Activated T-helper 1 cell treated with anti-CD3 and anti-CD28 coated beads, Interleukin-12 subunit alpha, Interleukin-12 subunit beta, Interleukin-2, Interleukin-4 antibody, amounts not matched to agents 30 ng/mL and 10 ng/mL and 1 ng/mL, durations not matched to agents 14 hours and 24 hours and 36 hours (primary cell): ENCODE results near the gene KCTD15. TPM values are rescaled to one million over a fixed set of nuclear protein-coding genes. Genes with fewer than 3 reads are reported as not detected.
A peak's percentile ranks its signal among the peaks of the same experiment; 100 is the strongest.

Source experiments
- DNase-seq: peaks from one replicate; pipeline ENCODE4 v3.0.0; 2021; ENCODE audit warnings: low spot score
- H3K27ac Mint-ChIP-seq: one replicate; pipeline ENCODE4 v1.8.0; 2021; ENCODE audit warnings: mild to moderate bottlenecking, mixed read lengths
- H3K27me3 Mint-ChIP-seq: one replicate; pipeline ENCODE4 v1.8.0; 2022; ENCODE audit warnings: mild to moderate bottlenecking, moderate library complexity, mixed read lengths; ENCODE audit not compliant: insufficient read depth
- H3K36me3 Mint-ChIP-seq: one replicate; pipeline ENCODE4 v1.8.0; 2021; ENCODE audit warnings: low read depth, mixed read lengths
- H3K4me1 Mint-ChIP-seq: one replicate; pipeline ENCODE4 v1.8.0; 2021; ENCODE audit warnings: low read depth, mixed read lengths
- H3K4me3 Mint-ChIP-seq: one replicate; pipeline ENCODE4 v1.8.0; 2021; ENCODE audit warnings: mild to moderate bottlenecking, moderate library complexity, mixed read lengths
- H3K9me3 Mint-ChIP-seq: one replicate; pipeline ENCODE4 v1.8.0; 2021; ENCODE audit warnings: mixed read lengths
- intact Hi-C: fragments of 100-400 bp; cut with micrococcal nuclease; formaldehyde crosslinking; loops from one replicate; pipeline ENCODE4 v1.15.1; 2024
- total RNA-seq: library from RNA; stranded (reverse); gene quantifications from 2 replicates; pipeline ENCODE4 v1.2.3, GENCODE V29; 2022

KCTD15 gene
- total RNA-seq, 1 donor from 2014 or later: 12.6 TPM

DNA sequence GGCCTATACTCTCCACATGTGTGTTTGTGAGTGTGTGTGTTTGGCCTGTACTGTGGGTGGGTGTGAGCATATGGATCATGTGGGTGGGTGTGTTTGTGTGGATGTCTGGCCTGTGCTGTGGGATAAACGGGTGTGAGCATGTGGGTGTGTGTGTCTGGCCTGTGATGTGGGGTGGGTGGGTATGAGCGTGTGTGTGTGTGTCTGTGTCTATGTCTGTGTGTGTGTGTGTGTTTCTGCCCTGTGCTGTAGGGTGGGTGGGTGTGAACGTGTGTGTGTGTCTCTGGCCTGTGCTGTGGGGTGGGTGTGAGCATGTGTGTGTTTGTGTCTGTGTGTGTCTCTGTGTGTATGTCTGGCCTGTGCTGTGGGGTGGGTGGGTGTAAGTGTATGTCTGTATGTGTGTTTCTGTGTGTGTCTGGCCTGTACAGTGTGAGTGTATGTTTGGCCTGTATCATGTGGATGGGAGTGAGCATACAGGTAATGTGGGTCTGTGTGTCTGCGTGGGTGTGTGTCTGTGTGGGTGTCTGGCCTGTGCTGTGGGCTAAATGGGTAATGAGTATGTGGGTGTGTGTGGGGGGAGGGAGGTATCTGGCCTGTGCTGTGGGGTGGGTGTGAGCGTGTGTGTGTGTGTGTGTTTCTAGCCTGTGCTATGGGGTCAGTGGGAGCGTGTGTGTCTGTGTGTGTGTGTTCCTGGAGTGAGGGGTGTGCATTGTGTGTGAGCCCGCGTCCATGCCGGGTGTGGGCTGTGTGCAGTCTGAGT lies 20.8 kb upstream of the KCTD15 start:
- Mint-ChIP-seq H3K9me3 (no peaks in the 10 kb centered on the region), H3K36me3 (no peaks in the 10 kb centered on the region), H3K4me1 (peaks cover 5% of the 10 kb centered on the region), H3K27me3 (peaks cover 2% of the 10 kb centered on the region), H3K27ac (no peak overlapping the region), H3K4me3 (no peak overlapping the region)
- intact Hi-C loops: loop anchor here (5.0 to 10.0 kb wide), 2 partner anchors 729 to 936 kb away; no protein-coding TSS in a partner anchor
- DNase-seq: no peak

DNA sequence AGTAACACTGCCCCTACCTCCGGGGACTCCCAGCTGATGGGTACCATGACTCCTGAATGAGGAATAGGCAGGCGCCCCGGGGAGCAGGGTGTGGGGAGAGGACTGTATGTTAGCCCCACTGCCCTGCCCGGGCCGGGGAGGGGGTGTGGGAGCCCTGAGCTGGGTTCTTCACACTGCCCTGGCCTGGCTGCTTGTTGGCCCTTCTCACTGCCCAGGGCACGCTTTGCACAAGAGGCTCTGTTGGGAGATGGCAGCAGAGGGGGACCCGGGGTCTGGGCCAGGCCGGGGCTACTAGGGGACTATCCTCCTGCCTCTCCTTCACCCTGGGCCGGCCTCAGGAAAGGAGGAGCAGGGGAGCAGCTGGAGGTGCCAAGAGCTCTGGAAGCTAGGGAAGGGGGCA lies 19.3 kb upstream of the KCTD15 start:
- peaks cover 5% of the 10 kb centered on the region for H3K4me1 Mint-ChIP-seq
- DNase-seq: no peak
- intact Hi-C loops: loop anchor here (5.0 to 10.0 kb wide), 2 partner anchors 727 to 935 kb away; no protein-coding TSS in a partner anchor
- H3K9me3 Mint-ChIP-seq: no peaks in the 10 kb centered on the region
- H3K27ac Mint-ChIP-seq: no peak overlapping the region
- no peaks in the 10 kb centered on the region for H3K36me3 Mint-ChIP-seq
- no peak overlapping the region for H3K4me3 Mint-ChIP-seq
- peaks cover 2% of the 10 kb centered on the region for H3K27me3 Mint-ChIP-seq

DNA sequence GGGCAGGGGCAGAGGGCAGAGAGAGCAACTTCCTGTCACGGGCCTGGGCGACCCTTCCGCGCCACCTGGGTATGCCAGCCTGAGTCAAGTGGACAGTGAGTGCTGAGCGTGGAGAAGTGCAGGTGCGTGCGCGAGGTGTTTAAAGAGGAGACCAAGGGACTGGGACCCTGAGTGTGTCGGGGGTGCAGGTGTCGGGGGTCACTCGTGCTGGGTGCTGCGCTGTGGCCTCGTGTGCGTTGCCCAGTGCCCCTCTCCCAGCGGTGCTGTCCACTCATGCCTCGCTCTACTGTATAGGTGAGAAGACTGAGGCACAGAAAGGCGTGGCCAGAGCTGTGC lies 18.9 kb upstream of the KCTD15 start:
- H3K4me1 Mint-ChIP-seq: peaks cover 5% of the 10 kb centered on the region
- H3K4me3 Mint-ChIP-seq: no peak overlapping the region
- H3K9me3 Mint-ChIP-seq: no peaks in the 10 kb centered on the region
- H3K27ac Mint-ChIP-seq: no peak overlapping the region
- no peak for DNase-seq
- H3K36me3 Mint-ChIP-seq: no peaks in the 10 kb centered on the region
- intact Hi-C loops: loop anchor here (1.0 to 10.0 kb wide), 5 partner anchors 19 to 935 kb away; partner anchors contain the start of gene KCTD15
- H3K27me3 Mint-ChIP-seq: peaks cover 2% of the 10 kb centered on the region

DNA sequence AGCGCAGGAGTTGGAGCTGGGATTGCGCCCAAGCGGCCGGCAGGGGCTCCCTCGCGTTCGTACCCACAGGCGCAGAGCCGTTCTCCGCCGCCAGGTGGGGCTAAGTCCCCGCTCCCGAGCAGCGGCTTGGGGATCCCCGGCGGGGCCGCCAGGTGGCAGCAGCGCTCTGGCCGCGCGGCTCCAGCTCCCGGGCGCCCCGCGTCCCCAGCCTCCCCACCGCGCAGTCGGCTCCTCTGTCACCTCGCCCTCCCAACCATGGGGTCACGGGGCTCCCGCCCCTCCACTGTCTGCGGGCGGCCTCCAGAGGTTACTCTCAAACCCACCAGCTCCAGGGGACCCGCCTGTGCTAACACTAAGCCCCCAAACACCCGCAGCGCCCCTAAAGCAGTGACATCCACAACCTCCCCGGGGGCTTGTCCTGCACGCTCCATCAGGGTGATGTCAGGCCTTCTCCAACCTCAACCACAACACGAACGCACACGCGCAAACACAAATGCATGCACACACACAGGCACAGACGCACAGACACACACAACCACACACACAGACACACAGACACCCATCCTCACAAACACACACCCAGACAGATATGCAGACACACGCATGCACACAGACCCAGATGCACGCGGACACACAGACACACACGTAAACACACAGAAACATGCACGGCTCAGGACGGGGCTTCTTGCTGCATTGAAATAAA lies 18.4 kb upstream of the KCTD15 start:
- peak; percentile 76 for DNase-seq
- H3K36me3 Mint-ChIP-seq: no peaks in the 10 kb centered on the region
- H3K9me3 Mint-ChIP-seq: no peaks in the 10 kb centered on the region
- intact Hi-C loops: loop anchor here (1.0 to 10.0 kb wide), 5 partner anchors 18 to 934 kb away; partner anchors contain the start of gene KCTD15
- no peak overlapping the region for H3K27ac Mint-ChIP-seq
- H3K27me3 Mint-ChIP-seq: peaks cover 2% of the 10 kb centered on the region
- no peak overlapping the region for H3K4me3 Mint-ChIP-seq
- peaks cover 5% of the 10 kb centered on the region for H3K4me1 Mint-ChIP-seq

DNA sequence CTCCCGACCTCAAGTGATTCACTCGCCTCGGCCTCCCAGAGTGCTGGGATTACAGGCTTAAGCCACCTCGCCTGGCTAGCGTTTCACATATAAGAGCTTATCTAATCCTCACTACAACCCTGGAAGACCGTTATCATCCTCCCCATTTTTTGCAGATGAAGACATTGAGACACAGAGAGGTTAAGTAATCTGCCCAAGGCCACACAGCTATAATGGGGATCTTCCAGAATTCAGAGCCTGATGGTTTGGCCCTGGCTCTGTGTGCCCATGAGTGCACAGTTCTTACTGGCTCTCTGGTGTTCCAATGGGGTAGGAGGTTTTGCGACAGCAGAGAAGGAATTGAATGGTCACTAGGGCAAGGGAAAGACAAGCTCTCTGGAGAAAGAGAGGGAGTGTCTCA lies 16.8 kb upstream of the KCTD15 start:
- Mint-ChIP-seq H3K27ac (no peak overlapping the region), H3K9me3 (no peaks in the 10 kb centered on the region), H3K4me1 (peaks cover 5% of the 10 kb centered on the region), H3K4me3 (no peak overlapping the region), H3K36me3 (no peaks in the 10 kb centered on the region), H3K27me3 (peaks cover 4% of the 10 kb centered on the region)
- intact Hi-C loops: loop anchor here (1.0 to 10.0 kb wide), 4 partner anchors 42 to 932 kb away; no protein-coding TSS in a partner anchor
- DNase-seq: no peak

DNA sequence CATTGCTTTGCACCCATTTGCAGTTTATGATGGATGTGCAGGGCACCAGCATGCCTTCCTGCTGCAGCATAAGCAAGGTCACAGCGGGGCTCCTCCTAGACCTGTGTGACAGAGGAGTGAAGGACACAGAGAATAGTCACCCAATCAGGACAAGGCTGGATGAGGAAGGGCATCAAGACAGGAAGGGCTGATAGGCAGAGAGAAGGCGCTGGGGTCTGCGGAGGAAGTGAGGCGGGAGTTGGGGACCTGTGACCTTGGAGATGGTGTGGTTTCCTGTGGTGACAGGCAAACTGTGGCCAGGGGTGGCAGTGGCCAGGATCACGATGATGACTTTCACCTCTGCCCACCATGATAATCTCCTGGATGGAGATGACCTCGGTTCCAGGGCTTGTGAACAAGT lies 16.4 kb upstream of the KCTD15 start:
- H3K4me3 Mint-ChIP-seq: no peak overlapping the region
- DNase-seq: no peak

DNA sequence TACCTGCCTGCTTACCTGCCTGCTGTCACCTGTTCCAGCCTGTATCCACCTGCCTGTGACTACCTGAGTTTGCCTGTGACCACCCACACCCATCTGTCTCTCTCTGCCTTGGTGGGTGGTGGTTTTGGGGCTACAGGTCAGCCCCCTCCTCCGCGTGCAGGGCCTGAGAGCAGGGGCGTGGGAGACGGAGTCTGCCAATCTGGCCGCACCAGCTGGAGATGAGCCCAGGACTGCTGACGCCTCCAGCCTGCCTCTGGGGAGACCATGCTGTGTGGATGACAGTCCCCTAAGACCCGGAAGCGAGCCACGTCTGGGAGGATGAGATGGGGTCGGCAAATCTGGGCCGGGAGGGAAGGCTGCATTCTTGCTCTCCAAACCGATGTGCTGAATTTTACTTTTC lies 15.9 kb upstream of the KCTD15 start:
- peaks cover 5% of the 10 kb centered on the region for H3K4me1 Mint-ChIP-seq
- DNase-seq: no peak
- intact Hi-C loops: loop anchor here (5.0 kb wide), 1 partner anchor 42 kb away; no protein-coding TSS in a partner anchor
- H3K36me3 Mint-ChIP-seq: no peaks in the 10 kb centered on the region
- peaks cover 4% of the 10 kb centered on the region for H3K27me3 Mint-ChIP-seq
- no peak overlapping the region for H3K4me3 Mint-ChIP-seq
- no peak overlapping the region for H3K27ac Mint-ChIP-seq
- H3K9me3 Mint-ChIP-seq: no peaks in the 10 kb centered on the region

More for the DNA sequence above, 16.4 kb upstream of the KCTD15 start:
- Mint-ChIP-seq H3K4me1 (peaks cover 5% of the 10 kb centered on the region), H3K9me3 (no peaks in the 10 kb centered on the region), H3K27me3 (peaks cover 4% of the 10 kb centered on the region), H3K36me3 (no peaks in the 10 kb centered on the region), H3K27ac (no peak overlapping the region)
- intact Hi-C loops: loop anchor here (5.0 kb wide), 1 partner anchor 42 kb away; no protein-coding TSS in a partner anchor

DNA sequence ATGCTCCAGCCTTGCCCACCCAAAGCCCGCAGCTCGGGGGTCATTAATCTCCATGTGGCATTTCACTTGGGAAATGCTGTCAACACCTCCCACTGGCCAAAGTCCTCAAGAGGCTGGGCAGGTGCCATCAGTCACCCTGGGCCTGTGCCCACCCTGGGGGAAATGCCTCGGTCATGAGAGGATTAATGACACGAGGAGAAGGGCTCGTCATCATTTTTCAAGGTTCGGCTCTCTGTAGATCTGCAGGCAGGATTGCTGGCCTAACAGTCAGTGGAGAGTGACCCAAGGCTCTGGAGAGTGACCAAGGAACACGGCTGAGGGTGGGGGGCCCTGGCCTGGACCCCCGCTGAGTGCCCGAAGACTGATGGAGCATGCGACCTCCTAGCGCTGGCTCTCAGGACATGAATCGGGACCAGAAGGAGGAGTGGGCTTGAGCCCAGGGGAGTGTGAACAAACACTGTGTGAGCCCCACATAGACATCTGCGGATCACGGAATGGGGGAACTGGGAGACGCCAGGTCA lies 15.2 kb upstream of the KCTD15 start:
- Mint-ChIP-seq H3K27me3 (peaks cover 6% of the 10 kb centered on the region), H3K4me3 (no peak overlapping the region), H3K27ac (no peak overlapping the region), H3K4me1 (peaks cover 5% of the 10 kb centered on the region), H3K36me3 (no peaks in the 10 kb centered on the region), H3K9me3 (no peaks in the 10 kb centered on the region)
- no peak for DNase-seq
- intact Hi-C loops: loop anchor here (5.0 kb wide), 1 partner anchor 41 kb away; no protein-coding TSS in a partner anchor

DNA sequence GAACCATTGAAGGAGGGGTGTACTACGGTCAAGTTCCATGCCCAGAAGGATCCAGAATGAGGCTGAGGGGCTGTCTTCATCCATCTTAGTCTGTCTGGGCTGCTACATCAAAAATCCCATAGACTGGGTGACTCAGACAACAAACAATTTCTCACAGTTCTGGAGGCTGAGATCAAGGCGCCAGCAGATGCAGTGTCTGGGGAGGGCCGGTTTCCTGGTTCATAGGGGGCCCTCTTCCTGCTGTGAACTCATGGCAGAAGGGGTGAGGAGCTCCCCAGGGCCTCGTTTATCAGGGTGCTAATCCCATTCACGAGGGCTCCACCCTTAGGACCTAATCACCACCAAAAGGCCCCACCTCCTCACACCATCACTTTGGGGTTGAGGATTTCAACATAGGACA lies 14.7 kb upstream of the KCTD15 start:
- no peaks in the 10 kb centered on the region for H3K36me3 Mint-ChIP-seq
- H3K4me1 Mint-ChIP-seq: peaks cover 5% of the 10 kb centered on the region
- intact Hi-C loops: loop anchor here (5.0 kb wide), 1 partner anchor 40 kb away; no protein-coding TSS in a partner anchor
- no peak overlapping the region for H3K4me3 Mint-ChIP-seq
- no peaks in the 10 kb centered on the region for H3K9me3 Mint-ChIP-seq
- no peak overlapping the region for H3K27ac Mint-ChIP-seq
- no peak for DNase-seq
- peaks cover 6% of the 10 kb centered on the region for H3K27me3 Mint-ChIP-seq

DNA sequence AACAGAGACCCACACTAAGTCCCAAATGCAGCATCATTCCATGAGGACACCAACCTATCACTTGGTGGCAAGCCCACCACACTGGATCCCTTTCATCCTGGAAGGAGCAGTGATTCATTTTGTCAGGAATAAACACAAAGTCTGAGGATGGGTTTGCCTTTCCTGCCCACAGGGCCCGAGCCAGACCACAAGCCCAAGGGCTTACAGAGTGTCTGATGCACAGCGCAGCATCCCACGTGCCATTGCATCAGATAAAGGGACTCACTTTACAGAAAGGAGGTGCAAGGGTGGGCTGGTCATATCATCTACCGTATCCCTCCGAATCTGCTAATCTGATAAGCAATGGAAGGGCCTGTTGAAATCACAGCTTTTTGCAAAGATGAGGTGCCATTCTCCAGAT lies 12.2 kb upstream of the KCTD15 start:
- no peaks in the 10 kb centered on the region for H3K36me3 Mint-ChIP-seq
- DNase-seq: no peak
- H3K4me3 Mint-ChIP-seq: no peak overlapping the region
- intact Hi-C loops: loop anchor here (5.0 kb wide), 1 partner anchor 38 kb away; no protein-coding TSS in a partner anchor
- H3K9me3 Mint-ChIP-seq: no peaks in the 10 kb centered on the region
- H3K4me1 Mint-ChIP-seq: no peaks in the 10 kb centered on the region
- H3K27me3 Mint-ChIP-seq: peaks cover 10% of the 10 kb centered on the region
- no peak overlapping the region for H3K27ac Mint-ChIP-seq

DNA sequence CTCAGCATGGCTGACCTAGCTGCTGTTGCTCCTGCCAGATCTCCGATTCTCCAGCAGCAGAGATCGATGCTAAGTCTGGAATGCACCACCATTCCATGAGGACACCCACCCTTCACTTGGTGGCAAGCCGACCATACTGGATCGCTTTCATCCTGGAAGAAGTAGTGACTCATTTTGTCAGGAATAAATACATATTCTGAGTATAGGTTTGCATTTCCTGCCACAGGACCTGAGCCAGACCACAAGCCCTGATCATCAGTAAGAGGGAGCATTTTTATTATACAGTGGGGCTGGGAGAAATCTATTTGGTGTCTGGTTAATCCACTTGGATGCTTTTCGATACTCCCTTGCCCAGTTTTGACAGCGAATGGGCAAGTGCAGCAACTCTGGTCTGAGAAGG lies 10.9 kb upstream of the KCTD15 start:
- no peaks in the 10 kb centered on the region for H3K4me1 Mint-ChIP-seq
- H3K27ac Mint-ChIP-seq: no peak overlapping the region
- no peak overlapping the region for H3K4me3 Mint-ChIP-seq
- intact Hi-C loops: no loop called here
- H3K27me3 Mint-ChIP-seq: peaks cover 10% of the 10 kb centered on the region
- H3K9me3 Mint-ChIP-seq: no peaks in the 10 kb centered on the region
- no peaks in the 10 kb centered on the region for H3K36me3 Mint-ChIP-seq
- DNase-seq: no peak

DNA sequence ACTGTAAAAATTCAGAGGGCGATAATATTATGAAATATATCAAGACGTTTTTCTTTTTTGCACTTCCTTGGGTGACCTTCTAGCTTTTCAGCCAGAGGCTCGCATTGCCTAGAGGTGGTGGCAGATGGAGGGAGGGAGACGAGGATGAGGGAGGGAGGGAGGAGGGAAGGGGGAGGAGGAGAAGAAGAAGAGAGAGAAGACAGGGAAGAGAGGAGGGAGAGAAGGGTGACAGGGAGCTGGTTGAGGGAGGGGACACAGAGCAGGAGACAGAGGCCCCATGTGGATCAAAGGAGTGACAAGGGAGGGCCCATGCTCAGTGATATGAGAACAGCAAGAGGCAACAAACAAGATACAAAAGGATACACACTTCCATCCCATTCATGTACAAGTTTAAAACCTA lies 8.0 kb upstream of the KCTD15 start:
- Mint-ChIP-seq H3K27ac (no peak overlapping the region), H3K36me3 (no peaks in the 10 kb centered on the region), H3K27me3 (peaks cover 21% of the 10 kb centered on the region), H3K4me1 (no peaks in the 10 kb centered on the region), H3K9me3 (no peaks in the 10 kb centered on the region), H3K4me3 (no peak overlapping the region)
- intact Hi-C loops: no loop called here
- DNase-seq: no peak

DNA sequence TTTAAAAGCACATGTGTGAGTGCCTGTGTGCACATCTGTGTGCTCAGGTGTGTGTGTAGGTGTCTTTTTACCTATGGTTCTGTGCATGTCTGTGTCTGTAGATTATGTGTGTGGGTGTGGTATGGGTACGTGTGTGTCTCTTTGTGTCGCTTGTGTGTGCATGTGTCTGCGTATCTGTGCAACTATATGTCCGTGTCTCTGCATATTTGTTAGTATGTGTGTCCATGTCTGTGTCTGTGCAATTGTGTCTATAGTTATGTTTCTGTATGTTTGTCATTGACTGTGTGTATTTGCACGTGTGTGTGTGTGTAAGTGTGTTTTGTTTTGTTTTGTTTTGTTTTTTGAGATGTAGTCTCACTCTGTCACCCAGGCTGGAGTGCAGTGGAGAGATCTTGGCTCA lies 7.3 kb upstream of the KCTD15 start:
- H3K27ac Mint-ChIP-seq: no peak overlapping the region
- intact Hi-C loops: no loop called here
- no peak for DNase-seq
- no peaks in the 10 kb centered on the region for H3K36me3 Mint-ChIP-seq
- H3K9me3 Mint-ChIP-seq: no peaks in the 10 kb centered on the region
- no peak overlapping the region for H3K4me3 Mint-ChIP-seq
- H3K27me3 Mint-ChIP-seq: peaks cover 19% of the 10 kb centered on the region
- H3K4me1 Mint-ChIP-seq: no peaks in the 10 kb centered on the region
